Neural cell (in vitro differentiated cells): ENCODE measurements around the gene BTBD7.

ENCODE experiments used
- CTCF ChIP-seq: fragments of 450-650 bp; IDR thresholded peaks from 2 replicates; pipeline ENCODE4 v1.5.1; 2014; ENCODE audit warnings: antibody characterized with exemption, mild to moderate bottlenecking, moderate library complexity; ENCODE audit not compliant: poor library complexity, severe bottlenecking
- EZH2 ChIP-seq: fragments of 200-600, 300-800 bp; shearing (Covaris generic), sonication (generic); IDR thresholded peaks from 2 replicates; pipeline ENCODE4 v1.6.1; 2014; ENCODE audit warnings: antibody characterized with exemption, low read length, borderline replicate concordance, mild to moderate bottlenecking; ENCODE audit not compliant: insufficient read depth, poor library complexity, severe bottlenecking
- MXI1 ChIP-seq: fragments of 450-650 bp; conservative IDR thresholded peaks from 2 replicates; pipeline ENCODE4 v1.6.1; 2014; ENCODE audit warnings: antibody characterized with exemption, mild to moderate bottlenecking; ENCODE audit not compliant: poor library complexity, severe bottlenecking
- POLR2AphosphoS5 ChIP-seq: IDR thresholded peaks from 2 replicates; pipeline ENCODE4 v1.6.1; 2012
- RAD21 ChIP-seq: fragments of 450-650 bp; conservative IDR thresholded peaks from 2 replicates; pipeline ENCODE4 v1.6.1; 2014; ENCODE audit warnings: antibody characterized with exemption, mild to moderate bottlenecking, moderate library complexity
- REST ChIP-seq: IDR thresholded peaks from 2 replicates; pipeline ENCODE4 v1.6.1; 2012; ENCODE audit warnings: borderline replicate concordance
- TAF1 ChIP-seq: IDR thresholded peaks from 2 replicates; pipeline ENCODE4 v1.6.1; 2012; ENCODE audit warnings: low read depth

GRCh38 chr14:93331728-93332396 is 974 bp downstream of the BTBD7 start:
- no peak for TF ChIP-seq MXI1
- no peak for TF ChIP-seq CTCF
- TF ChIP-seq EZH2: no peak
- no peak for TF ChIP-seq POLR2AphosphoS5
- TF ChIP-seq REST: no peak
- no peak for TF ChIP-seq TAF1
- no peak for TF ChIP-seq RAD21
